ENCODE results near the gene SPATA2L. TPM values are rescaled to one million over a fixed set of nuclear protein-coding genes. Genes with fewer than 3 reads are reported as not detected.

Gene SPATA2L
- total and polyA plus RNA-seq, 2 of the 13 experiments (the other 11 are each of a cell fraction or from before 2014, with no cell fraction given), result 9.1 to 20.7 TPM

- no peak overlapping the region for H3K9ac ChIP-seq (ENCODE audit: insufficient read depth, low read depth, low read length)
- H3K27me3 ChIP-seq (ENCODE audit: control insufficient read depth in 1 of 2, insufficient read depth in 2 of 2, low read length in 2 of 2), result no peaks in the 10 kb centered on the region; a peak in 1 of 5 replicates
- ChIA-PET POLR2A (interaction anchor here (1.0 kb wide), 1 partner anchor 27 kb away, joined by 3 read pairs; the partner anchor contains the start of gene CDK10), CTCF (ENCODE audit: low intra/inter-chr PET ratio, low total read pairs) (no interaction called here)
- intact Hi-C loops (cut with micrococcal nuclease; ENCODE audit: unreplicated experiment), result no loop called here
- H3K9me3 ChIP-seq (ENCODE audit: low read length), result no peaks in the 10 kb centered on the region
- TF ChIP-seq ZBTB38 (CRISPR knock-in tag; IDR thresholded peaks at IDR 0.05) (no peak), ZNF652 (CRISPR knock-in tag; IDR thresholded peaks at IDR 0.05; ENCODE audit: borderline replicate concordance, low read depth) (no peak), AKNA (CRISPR knock-in tag; IDR thresholded peaks at IDR 0.05; ENCODE audit: borderline replicate concordance) (no peak), ZFX (CRISPR knock-in tag; IDR thresholded peaks at IDR 0.05; ENCODE audit: low read depth) (no peak), MIER2 (CRISPR knock-in tag; IDR thresholded peaks at IDR 0.05) (no peak), PAF1 (CRISPR knock-in tag; IDR thresholded peaks at IDR 0.05) (no peak), ZNF124 (CRISPR knock-in tag; IDR thresholded peaks at IDR 0.05) (no peak), GZF1 (CRISPR knock-in tag; IDR thresholded peaks at IDR 0.05) (no peak), HINFP (CRISPR knock-in tag; IDR thresholded peaks at IDR 0.05; ENCODE audit: low read depth) (no peak), HOXA7 (CRISPR knock-in tag; IDR thresholded peaks at IDR 0.05) (no peak), BRCA1 (CRISPR knock-in tag; IDR thresholded peaks at IDR 0.05) (no peak), ZNF557 (CRISPR knock-in tag; IDR thresholded peaks at IDR 0.05) (no peak), JUNB (CRISPR knock-in tag; IDR thresholded peaks at IDR 0.05; ENCODE audit: borderline replicate concordance) (no peak), NCOA5 (CRISPR knock-in tag; IDR thresholded peaks at IDR 0.05) (no peak)
- ATAC-seq (no peak), FAIRE-seq (no peak), DNase-seq (ENCODE audit: low spot score) (no peak)
- H3K79me2 ChIP-seq (ENCODE audit: insufficient read depth, low read length), result peaks cover 36% of the 10 kb centered on the region
- in situ Hi-C loops (cut with HindIII; ENCODE audit: extremely low pct_ligation_motif_present, low pct_unique_long_range_greater_than_20kb), result no loop called here
- H3K4me3 ChIP-seq (replicated peaks in 1 of 3; ENCODE audit: insufficient read depth in 1 of 3, low read depth in 2 of 3, low read length in 3 of 3), result no peak overlapping the region
- peaks cover 11 to 33% of the 10 kb centered on the region in 2 experiments for H3K36me3 ChIP-seq (replicated peaks in 1 of 2; ENCODE audit: control insufficient read depth in 1 of 2, insufficient read depth in 2 of 2, low read length in 2 of 2)
- H2AFZ ChIP-seq (ENCODE audit: low read length), result no peak overlapping the region
- H3K4me2 ChIP-seq (ENCODE audit: low read depth, low read length), result no peak overlapping the region
- H4K20me1 ChIP-seq (ENCODE audit: insufficient read depth, low read length), result no peaks in the 10 kb centered on the region
- no peak overlapping the region for H3K27ac ChIP-seq (ENCODE audit: extremely low read length, insufficient read depth, low read length)
- 95% methylated on average over 7 of the region's 7 CpGs for WGBS (ENCODE audit: low lambda C conversion rate)
- peaks cover 34% of the 10 kb centered on the region for H3K4me1 ChIP-seq (ENCODE audit: insufficient read depth, low read length)
- no TSS peak for BruUV-seq (replicated peaks)
These were observed 41.4 kb downstream of the SPATA2L start for GRCh38 chr16:89660146-89660545.
